SK-N-SH (cell line): ENCODE results near the gene KLHDC3. TPM values are rescaled to one million over a fixed set of nuclear protein-coding genes. Genes with fewer than 3 reads are reported as not detected.

ENCODE experiments used
- CTCF ChIA-PET: fragments of 300-600, 350-600 bp; formaldehyde crosslinking; extraction: SDS; loops from one replicate; lab custom pipeline; 2021; lab: Yijun Ruan, JAX
- POLR2A ChIA-PET: fragments of 350-600 bp; sonication (Branson Sonifier 250); formaldehyde crosslinking; extraction: SDS; loops from one replicate; lab custom pipeline; 2020; ENCODE audit warnings: antibody characterized with exemption, inconsistent platforms; lab: Yijun Ruan, JAX
- DNase-seq: peaks from one replicate; pipeline ENCODE4 v3.0.0; 2012
- H2AFZ ChIP-seq: fragments of 200-600 bp; sonication (generic); 2 replicates; pipeline ENCODE4 v1.8.1; 2016; ENCODE audit warnings: antibody characterized with exemption, mild to moderate bottlenecking, low read depth
- H3F3A ChIP-seq: fragments of 200-600 bp; sonication (generic); replicated peaks from 2 replicates; pipeline ENCODE3; 2016; ENCODE audit warnings: antibody characterized with exemption, mild to moderate bottlenecking; ENCODE audit not compliant: insufficient read depth
- H3K27ac ChIP-seq, 2 experiments: fragments of 200-500 bp in 1 of 2; fragments of 200-600 bp in 1 of 2; sonication (Bioruptor generic) in 1 of 2; sonication (generic), shearing (Covaris generic) in 1 of 2; 2 replicates each; pipeline versions ENCODE4 v1.5.1 to v1.6.1; 2014 to 2016; ENCODE audit warnings: low read depth in 2 of 2, inconsistent platforms in 1 of 2, low read length in 1 of 2, mild to moderate bottlenecking in 1 of 2, mixed read lengths in 1 of 2
- H3K27me3 ChIP-seq: fragments of 200-600 bp; sonication (generic), shearing (Covaris generic); 2 replicates; pipeline ENCODE4 v1.6.1; 2016; ENCODE audit warnings: mixed run types; ENCODE audit not compliant: insufficient read depth
- H3K36me3 ChIP-seq, 2 experiments: fragments of 200-500 bp in 1 of 2; fragments of 200-600 bp in 1 of 2; sonication (Bioruptor generic) in 1 of 2; sonication (generic) in 1 of 2; replicated peaks in 1 of 2; 2 replicates each; pipeline versions ENCODE3 to v1.5.1; 2014 to 2016; ENCODE audit warnings: low read length in 1 of 2, mild to moderate bottlenecking in 1 of 2; ENCODE audit not compliant: insufficient read depth in 2 of 2, control insufficient read depth in 1 of 2
- H3K4me1 ChIP-seq, 2 experiments: fragments of 200-500 bp in 1 of 2; fragments of 200-600 bp in 1 of 2; sonication (Bioruptor generic) in 1 of 2; sonication (generic), shearing (Covaris generic) in 1 of 2; 2 replicates each; pipeline versions ENCODE4 v1.5.1 to v1.6.1; 2014 to 2016; ENCODE audit warnings: low read depth in 1 of 2, low read length in 1 of 2, mixed run types in 1 of 2; ENCODE audit not compliant: insufficient read depth in 2 of 2, control insufficient read depth in 1 of 2
- H3K4me2 ChIP-seq: fragments of 200-600 bp; sonication (generic), shearing (Covaris generic); 2 replicates; pipeline ENCODE4 v1.6.1; 2017; ENCODE audit warnings: mixed run types
- H3K4me3 ChIP-seq, 2 experiments: fragments of 200-500 bp in 1 of 2; fragments of 200-600 bp in 1 of 2; sonication (Bioruptor generic) in 1 of 2; sonication (generic), shearing (Covaris generic) in 1 of 2; 2 replicates each; pipeline versions ENCODE4 v1.5.1 to v1.8.1; 2014 to 2016; ENCODE audit warnings: low read depth in 2 of 2, inconsistent platforms in 1 of 2, low read length in 1 of 2, mild to moderate bottlenecking in 1 of 2, mixed read lengths in 1 of 2, moderate library complexity in 1 of 2
- H3K79me2 ChIP-seq: fragments of 200-600 bp; sonication (generic); 2 replicates; pipeline ENCODE4 v1.8.1; 2017; ENCODE audit warnings: mild to moderate bottlenecking; ENCODE audit not compliant: insufficient read depth
- H3K9ac ChIP-seq: fragments of 200-600 bp; sonication (generic); 2 replicates; pipeline ENCODE4 v1.6.1; 2017; ENCODE audit warnings: mixed run types
- H3K9me2 ChIP-seq: fragments of 200-600 bp; sonication (generic); 2 replicates; pipeline ENCODE4 v1.6.1; 2017; ENCODE audit warnings: mixed run types
- H3K9me3 ChIP-seq: fragments of 200-600 bp; sonication (generic); 2 replicates; pipeline ENCODE4 v1.6.1; 2017; ENCODE audit warnings: mixed run types, mild to moderate bottlenecking, moderate library complexity
- H4K20me1 ChIP-seq: fragments of 200-600 bp; sonication (generic); 2 replicates; pipeline ENCODE4 v1.6.1; 2017; ENCODE audit warnings: mild to moderate bottlenecking, mixed run types; ENCODE audit not compliant: insufficient read depth
- EZH2phosphoT487 ChIP-seq: fragments of 200-600 bp; sonication (generic); IDR thresholded peaks from 2 replicates; pipeline ENCODE4 v1.6.1; 2017; ENCODE audit warnings: low read depth, mixed run types, mild to moderate bottlenecking, antibody characterized with exemption, moderate library complexity, borderline replicate concordance
- FOXJ3 ChIP-seq: sonication (generic); formaldehyde crosslinking; IDR thresholded peaks from 2 replicates; pipeline ENCODE4 v1.5.1; 2020; ENCODE audit warnings: mild to moderate bottlenecking, missing genetic modification reagents
- GABPA ChIP-seq: IDR thresholded peaks from 2 replicates; pipeline ENCODE4 v1.4.0; 2012; ENCODE audit warnings: low read depth, mild to moderate bottlenecking
- MXI1 ChIP-seq: IDR thresholded peaks from 2 replicates; pipeline ENCODE4 v1.6.1; 2012; ENCODE audit warnings: mild to moderate bottlenecking, low read depth, low read length, improper control_type of control experiment
- NFIC ChIP-seq: IDR thresholded peaks from 2 replicates; pipeline ENCODE4 v1.4.0; 2012; ENCODE audit warnings: borderline replicate concordance
- NRF1 ChIP-seq: IDR thresholded peaks from 2 replicates; pipeline ENCODE4 v1.6.1; 2012; ENCODE audit warnings: low read depth, mild to moderate bottlenecking, low read length
- PBX3 ChIP-seq: IDR thresholded peaks from 2 replicates; pipeline ENCODE4; 2012
- POLR2AphosphoS5 ChIP-seq: IDR thresholded peaks from 2 replicates; pipeline ENCODE4 v1.6.1; 2012; ENCODE audit warnings: low read depth, low read length
- RAD21 ChIP-seq: IDR thresholded peaks from 2 replicates; pipeline ENCODE4 v1.6.1; 2012; ENCODE audit warnings: mild to moderate bottlenecking, low read length
- RCOR1 ChIP-seq: fragments of 150-350 bp; IDR thresholded peaks from 2 replicates; pipeline ENCODE4 v1.6.1; 2017; ENCODE audit warnings: antibody characterized with exemption, low read length
- REST ChIP-seq: IDR thresholded peaks from 2 replicates; pipeline ENCODE4 v1.6.1; 2012; ENCODE audit warnings: mild to moderate bottlenecking, low read depth, low read length, moderate library complexity
- SIN3A ChIP-seq: IDR thresholded peaks from 2 replicates; pipeline ENCODE4 v1.6.1; 2012; ENCODE audit warnings: low read depth, mild to moderate bottlenecking, low read length, moderate library complexity, borderline replicate concordance
- SMC3 ChIP-seq: IDR thresholded peaks from 2 replicates; pipeline ENCODE4 v1.6.1; 2012; ENCODE audit warnings: low read depth, low read length, improper control_type of control experiment
- YY1 ChIP-seq: IDR thresholded peaks from 2 replicates; pipeline ENCODE4 v1.4.0; 2012; ENCODE audit warnings: low read depth, mild to moderate bottlenecking
- WGBS: methylation state at CpG from one replicate; pipeline ENCODE4 v1.1.6; 2017; ENCODE audit warnings: low lambda C conversion rate; 5-methylcytosine and 5-hydroxymethylcytosine counted together
- polyA plus RNA-seq, 3 experiments: library from polyadenylated mRNA; depleted of rRNA; stranded (reverse); fragments of >200 nt; gene quantifications; 2 replicates each; pipeline ENCODE4 v1.2.3, GENCODE V29; 2012

Gene KLHDC3
- polyA plus RNA-seq, 1 of the 3 experiments (the other 2 are of a cell fraction), result 74.1 TPM

DNA sequence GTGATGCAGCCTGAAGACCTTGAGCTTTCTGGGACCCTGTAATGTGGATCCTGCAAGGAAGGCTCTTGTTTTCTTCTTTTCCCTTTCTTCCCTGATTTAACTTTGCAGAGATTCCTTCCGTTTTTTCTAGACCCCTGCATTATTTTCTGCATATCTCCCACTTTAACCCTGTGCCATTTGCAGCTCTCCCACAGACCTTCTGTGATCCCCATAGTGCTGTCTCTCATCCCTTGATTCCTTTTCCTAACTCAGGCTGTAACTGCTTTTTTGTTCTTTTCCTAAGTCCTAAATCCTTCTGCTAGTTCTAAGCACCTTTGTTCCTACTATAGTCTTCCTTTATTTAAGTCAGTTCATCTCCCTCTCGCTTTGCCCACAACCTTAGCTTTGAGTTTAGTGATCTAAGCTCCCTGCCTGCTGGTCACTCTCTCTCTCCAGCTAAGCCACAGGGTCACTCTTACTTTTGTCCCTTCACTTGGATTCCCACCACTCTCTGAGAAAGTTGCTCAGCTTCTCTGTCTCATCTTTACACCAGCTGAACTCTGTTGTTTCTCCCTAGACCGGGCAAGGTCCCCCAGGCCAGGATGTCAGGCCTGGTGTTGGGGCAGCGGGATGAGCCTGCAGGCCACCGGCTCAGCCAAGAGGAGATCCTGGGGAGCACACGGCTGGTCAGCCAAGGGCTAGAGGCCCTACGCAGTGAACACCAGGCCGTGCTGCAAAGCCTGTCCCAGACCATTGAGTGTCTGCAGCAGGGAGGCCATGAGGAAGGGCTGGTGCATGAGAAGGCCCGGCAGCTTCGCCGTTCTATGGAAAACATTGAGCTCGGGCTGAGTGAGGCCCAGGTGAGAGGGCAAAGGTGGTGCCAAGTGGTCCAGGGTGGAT lies 46.9 kb downstream of the KLHDC3 start:
- no peak overlapping the region for H3K9ac ChIP-seq
- ChIA-PET POLR2A (interaction anchor here (2.7 kb wide), 1 partner anchor 46 kb away, joined by 6 read pairs; the partner anchor contains the start of genes KLHDC3 and MEA1), CTCF (interaction anchor here (1.0 to 2.7 kb wide), 5 partner anchors 9 to 93 kb away, joined by 3 to 14 read pairs (median 4); partner anchors contain the start of gene PTK7)
- peaks cover 32% of the 10 kb centered on the region for H3K79me2 ChIP-seq
- TF ChIP-seq MXI1 (no peak), NRF1 (no peak), FOXJ3 (CRISPR knock-in tag) (no peak), GABPA (no peak), SIN3A (no peak), REST (no peak), POLR2AphosphoS5 (no peak), SMC3 (no peak)
- peak overlapping the region in 1 of 2 experiments; percentile 90; a peak in 1 of 4 replicates for H3K4me3 ChIP-seq
- H3F3A ChIP-seq, result peaks cover 7% of the 10 kb centered on the region
- no peak overlapping the region for H3K27ac ChIP-seq
- H3K36me3 ChIP-seq, result peaks cover 4 to 8% of the 10 kb centered on the region in 2 experiments
- H2AFZ ChIP-seq, result no peak overlapping the region
- H3K4me1 ChIP-seq, result peaks cover 0 to 14% of the 10 kb centered on the region in 2 experiments; a peak in 2 of 4 replicates
- WGBS, result 84% methylated on average over 12 of the region's 12 CpGs
- H3K27me3 ChIP-seq, result no peaks in the 10 kb centered on the region
- no peaks in the 10 kb centered on the region for H3K9me3 ChIP-seq
- peak overlapping the region; percentile 91 for H3K4me2 ChIP-seq
- DNase-seq, result no peak
- H4K20me1 ChIP-seq, result no peaks in the 10 kb centered on the region
- H3K9me2 ChIP-seq, result no peaks in the 10 kb centered on the region

- Histone ChIP-seq H3K4me2 (no peak overlapping the region), H3K79me2 (peaks cover 23% of the 10 kb centered on the region)
- no peak for DNase-seq
Observed at GRCh38 chr6:43061861-43062260, 47.8 kb downstream of the KLHDC3 start.

More at GRCh38 chr6:43061861-43062260, 47.8 kb downstream of the KLHDC3 start:
- Histone ChIP-seq H3K27me3 (no peaks in the 10 kb centered on the region), H3K4me1 (peaks cover 0 to 14% of the 10 kb centered on the region in 2 experiments; a peak in 2 of 4 replicates), H3K27ac (no peak overlapping the region), H3K9ac (no peak overlapping the region), H3K9me2 (no peaks in the 10 kb centered on the region), H3K36me3 (peaks cover 0 to 10% of the 10 kb centered on the region in 2 experiments), H3K9me3 (no peaks in the 10 kb centered on the region), H2AFZ (no peak overlapping the region), H3F3A (no peaks in the 10 kb centered on the region), H4K20me1 (no peaks in the 10 kb centered on the region), H3K4me3 (no peak overlapping the region)
- POLR2A ChIA-PET, result no interaction called here
- CTCF ChIA-PET, result interaction anchor here (2.7 kb wide), 1 partner anchor 81 kb away, joined by 12 read pairs; no protein-coding TSS in a partner anchor
- TF ChIP-seq EZH2phosphoT487 (no peak), RAD21 (no peak), YY1 (no peak), FOXJ3 (CRISPR knock-in tag) (no peak), NFIC (no peak), PBX3 (no peak), RCOR1 (no peak)
- 66% methylated on average over 2 of the region's 2 CpGs for WGBS
